Upper lobe of right lung (tissue), 1 donor: ENCODE data around the gene DOK3. TPM values are rescaled to one million over a fixed set of nuclear protein-coding genes. Genes with fewer than 3 reads are reported as not detected.

Experiments used
- ATAC-seq: fragments of 200-7000 bp; cut with Tn5 transposase; one replicate; pipeline ENCODE4 v1.9.1; 2020; ENCODE audit warnings: mild to moderate bottlenecking, moderate library complexity
- DNase-seq: peaks from one replicate; pipeline ENCODE4 v3.0.0-alpha.2; 2020
- H3K27ac ChIP-seq: fragments of 200-600 bp; one replicate; pipeline ENCODE4 v1.8.0; 2022
- H3K27me3 ChIP-seq: fragments of 200-600 bp; one replicate; pipeline ENCODE4 v1.8.0; 2022; ENCODE audit warnings: mild to moderate bottlenecking
- H3K36me3 ChIP-seq: fragments of 200-600 bp; one replicate; pipeline ENCODE4 v1.8.0; 2022
- H3K4me1 ChIP-seq: fragments of 200-600 bp; one replicate; pipeline ENCODE4 v1.8.0; 2022
- H3K4me3 ChIP-seq: fragments of 200-600 bp; one replicate; pipeline ENCODE4 v1.8.0; 2022; ENCODE audit warnings: mild to moderate bottlenecking
- H3K9me3 ChIP-seq: fragments of 200-600 bp; one replicate; pipeline ENCODE4 v1.8.0; 2022
- intact Hi-C: fragments of 100-400 bp; cut with DNase I; formaldehyde crosslinking; loops from one replicate; pipeline ENCODE4 v1.11.0; 2022
- total RNA-seq: library from RNA; stranded (reverse); fragmentation: NEBNext Ultra II Directional; extraction: Animal tissue kit (Norgen Biotek cat#: 25700); gene quantifications from one replicate; pipeline ENCODE4 v1.2.1, GENCODE V29; 2021
- TF ChIP-seq, protein P1 (sequence below): fragments of 200-600 bp; IDR thresholded peaks from one replicate; pipeline ENCODE4 v1.8.0; 2022; ENCODE audit warnings: antibody characterized with exemption
- donor health status: DM: no; HTN: yes; CAD: no; lungs with severe emphysema.

Gene DOK3
- total RNA-seq, 1 donor from 2014 or later, result 45.6 TPM

DNA sequence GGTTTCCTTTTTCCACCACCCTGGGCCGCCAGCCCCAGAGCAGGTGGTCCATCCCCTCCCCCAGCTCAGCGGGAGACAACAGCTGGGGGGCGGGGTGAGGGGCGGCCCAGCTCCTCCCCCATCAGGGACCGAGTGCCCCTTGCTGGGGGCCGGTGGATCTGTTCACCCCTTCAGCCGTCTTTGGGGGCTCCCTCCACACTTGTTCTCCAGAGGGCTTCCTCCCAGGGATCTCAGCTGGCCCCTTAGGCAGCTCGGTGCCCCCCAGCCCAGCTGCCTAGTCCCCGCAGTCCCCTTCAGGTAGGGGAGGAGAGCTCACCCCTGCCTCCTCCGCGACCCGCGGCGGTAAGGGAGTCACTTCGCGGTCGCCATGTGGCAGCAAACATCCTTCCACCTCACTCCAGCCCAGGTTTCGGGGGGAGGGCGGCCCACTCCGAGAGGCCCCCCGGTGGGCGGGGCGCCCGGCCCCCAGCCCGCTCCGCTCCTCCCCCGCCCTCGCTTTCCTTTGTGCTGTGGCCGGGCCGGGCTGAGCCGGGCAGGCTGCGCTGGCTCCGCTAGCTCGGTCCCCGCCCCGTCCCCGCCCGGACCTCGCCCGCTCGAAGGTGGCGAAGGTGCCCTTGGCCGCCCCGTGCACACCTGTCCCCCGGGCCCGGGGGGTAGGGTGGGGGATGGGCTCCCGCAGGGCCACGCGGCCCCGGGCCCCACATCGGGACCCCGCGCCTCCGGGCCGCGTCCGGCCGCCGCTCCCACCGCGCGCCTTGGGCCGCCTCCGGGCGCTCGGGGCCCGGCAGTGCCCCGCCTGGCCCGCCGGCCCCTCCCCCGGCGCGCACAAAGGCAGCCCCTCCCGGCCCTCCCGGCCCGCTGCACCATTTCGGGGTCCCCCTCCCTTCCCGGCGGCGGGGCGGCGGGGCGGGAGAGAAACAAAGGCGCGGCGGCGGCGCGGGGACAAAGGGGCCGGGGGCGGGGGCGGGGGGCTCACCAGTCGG, 36.9 kb downstream of the DOK3 start:
- DNase-seq, result peak; percentile 68
- H3K4me3 ChIP-seq, result peak overlapping the region; percentile 69
- peaks cover 14% of the 10 kb centered on the region for H3K4me1 ChIP-seq
- H3K36me3 ChIP-seq, result no peaks in the 10 kb centered on the region
- TF ChIP-seq, protein P1, sequence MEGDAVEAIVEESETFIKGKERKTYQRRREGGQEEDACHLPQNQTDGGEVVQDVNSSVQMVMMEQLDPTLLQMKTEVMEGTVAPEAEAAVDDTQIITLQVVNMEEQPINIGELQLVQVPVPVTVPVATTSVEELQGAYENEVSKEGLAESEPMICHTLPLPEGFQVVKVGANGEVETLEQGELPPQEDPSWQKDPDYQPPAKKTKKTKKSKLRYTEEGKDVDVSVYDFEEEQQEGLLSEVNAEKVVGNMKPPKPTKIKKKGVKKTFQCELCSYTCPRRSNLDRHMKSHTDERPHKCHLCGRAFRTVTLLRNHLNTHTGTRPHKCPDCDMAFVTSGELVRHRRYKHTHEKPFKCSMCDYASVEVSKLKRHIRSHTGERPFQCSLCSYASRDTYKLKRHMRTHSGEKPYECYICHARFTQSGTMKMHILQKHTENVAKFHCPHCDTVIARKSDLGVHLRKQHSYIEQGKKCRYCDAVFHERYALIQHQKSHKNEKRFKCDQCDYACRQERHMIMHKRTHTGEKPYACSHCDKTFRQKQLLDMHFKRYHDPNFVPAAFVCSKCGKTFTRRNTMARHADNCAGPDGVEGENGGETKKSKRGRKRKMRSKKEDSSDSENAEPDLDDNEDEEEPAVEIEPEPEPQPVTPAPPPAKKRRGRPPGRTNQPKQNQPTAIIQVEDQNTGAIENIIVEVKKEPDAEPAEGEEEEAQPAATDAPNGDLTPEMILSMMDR, result no peak
- H3K9me3 ChIP-seq, result no peaks in the 10 kb centered on the region
- H3K27me3 ChIP-seq, result no peaks in the 10 kb centered on the region
- H3K27ac ChIP-seq, result peak overlapping the region; percentile 68
- peak; percentile 45 for ATAC-seq
- intact Hi-C loops, result no loop called here

DNA sequence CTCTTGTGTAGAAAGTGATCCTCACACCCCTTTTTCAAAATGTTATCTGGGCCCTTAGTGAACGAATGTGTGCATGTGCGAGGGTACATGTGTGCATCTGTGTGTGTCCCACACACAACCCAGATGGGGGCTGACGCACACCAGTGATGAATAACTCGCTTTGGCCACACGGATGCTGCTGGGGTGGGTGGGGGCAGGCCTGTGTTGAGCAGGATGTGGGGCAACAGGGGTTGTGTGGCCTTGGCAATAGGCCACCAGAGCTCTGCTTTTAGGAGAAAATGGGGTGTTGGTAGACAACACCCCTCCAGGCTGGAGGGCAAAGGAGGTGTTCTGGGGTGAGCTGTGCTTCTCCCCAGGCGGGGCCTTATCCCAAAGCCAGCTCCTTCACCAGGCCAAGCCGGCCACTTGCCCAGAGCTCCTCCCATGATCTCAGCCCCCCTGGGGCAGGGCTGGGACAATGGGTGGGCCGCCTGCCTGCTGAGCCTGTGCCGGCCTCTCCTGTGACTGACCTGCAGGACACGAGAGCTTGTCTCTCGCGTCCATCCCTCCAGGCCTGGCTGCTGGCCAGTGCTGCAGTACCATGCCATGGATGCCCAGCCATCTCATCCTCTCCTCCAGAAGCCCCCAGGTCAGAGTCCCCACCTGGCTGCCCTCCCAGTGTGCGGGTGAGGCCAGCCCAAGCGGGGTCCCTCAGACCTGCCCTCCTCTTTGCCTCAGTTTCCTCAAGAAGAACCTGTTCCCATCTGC, 37.8 kb downstream of the DOK3 start:
- DNase-seq, result peak; percentile 63
- H3K4me3 ChIP-seq, result peak overlapping the region; percentile 69
- peaks cover 3% of the 10 kb centered on the region for H3K36me3 ChIP-seq
- TF ChIP-seq, protein P1, result no peak
- H3K27me3 ChIP-seq, result no peaks in the 10 kb centered on the region
- peaks cover 10% of the 10 kb centered on the region for H3K4me1 ChIP-seq
- ATAC-seq, result no peak
- H3K9me3 ChIP-seq, result no peaks in the 10 kb centered on the region
- H3K27ac ChIP-seq, result no peak overlapping the region
- intact Hi-C loops, result no loop called here

DNA sequence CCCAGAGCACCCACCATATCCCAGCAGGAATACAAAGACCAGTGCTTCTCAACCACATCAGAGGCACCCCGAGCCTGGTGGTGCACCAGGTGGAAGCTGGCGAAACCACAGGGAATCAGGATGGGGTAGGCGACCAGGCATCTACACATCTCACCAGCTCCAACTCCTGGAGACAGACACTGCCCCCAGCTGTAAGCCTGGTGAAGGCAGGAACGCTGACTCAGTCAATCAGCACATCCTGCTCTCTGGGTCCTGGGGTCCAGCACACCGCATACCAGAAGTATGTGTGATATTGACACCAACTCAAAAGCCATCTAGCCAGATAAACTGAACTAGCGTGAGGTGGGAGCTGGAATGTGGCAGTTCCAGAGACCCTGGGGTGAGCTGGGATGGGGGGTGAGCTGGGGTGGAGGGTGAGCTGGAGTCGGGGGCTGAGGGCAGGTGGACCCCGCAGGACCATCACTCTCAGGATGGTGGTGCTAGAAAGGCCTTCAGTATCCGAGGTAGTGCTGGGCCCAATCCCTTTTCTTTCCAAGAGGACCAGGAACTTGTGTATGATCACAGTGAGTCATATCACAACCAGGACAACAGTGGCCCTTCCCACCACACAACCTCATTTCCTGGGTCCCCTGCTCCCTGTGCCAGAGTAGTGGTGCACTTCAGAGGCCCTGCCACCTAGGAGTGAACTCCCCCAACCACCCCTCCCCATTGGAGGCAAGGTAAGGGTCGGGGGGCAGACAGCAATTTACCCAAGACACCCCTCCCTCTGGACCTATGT, 38.7 kb downstream of the DOK3 start:
- intact Hi-C loops, result no loop called here
- H3K27ac ChIP-seq, result no peak overlapping the region
- H3K36me3 ChIP-seq, result peaks cover 11% of the 10 kb centered on the region
- H3K4me1 ChIP-seq, result peaks cover 10% of the 10 kb centered on the region
- H3K9me3 ChIP-seq, result no peaks in the 10 kb centered on the region
- ATAC-seq, result no peak
- H3K27me3 ChIP-seq, result no peaks in the 10 kb centered on the region
- TF ChIP-seq, protein P1, result no peak
- H3K4me3 ChIP-seq, result no peak overlapping the region
- no peak for DNase-seq

DNA sequence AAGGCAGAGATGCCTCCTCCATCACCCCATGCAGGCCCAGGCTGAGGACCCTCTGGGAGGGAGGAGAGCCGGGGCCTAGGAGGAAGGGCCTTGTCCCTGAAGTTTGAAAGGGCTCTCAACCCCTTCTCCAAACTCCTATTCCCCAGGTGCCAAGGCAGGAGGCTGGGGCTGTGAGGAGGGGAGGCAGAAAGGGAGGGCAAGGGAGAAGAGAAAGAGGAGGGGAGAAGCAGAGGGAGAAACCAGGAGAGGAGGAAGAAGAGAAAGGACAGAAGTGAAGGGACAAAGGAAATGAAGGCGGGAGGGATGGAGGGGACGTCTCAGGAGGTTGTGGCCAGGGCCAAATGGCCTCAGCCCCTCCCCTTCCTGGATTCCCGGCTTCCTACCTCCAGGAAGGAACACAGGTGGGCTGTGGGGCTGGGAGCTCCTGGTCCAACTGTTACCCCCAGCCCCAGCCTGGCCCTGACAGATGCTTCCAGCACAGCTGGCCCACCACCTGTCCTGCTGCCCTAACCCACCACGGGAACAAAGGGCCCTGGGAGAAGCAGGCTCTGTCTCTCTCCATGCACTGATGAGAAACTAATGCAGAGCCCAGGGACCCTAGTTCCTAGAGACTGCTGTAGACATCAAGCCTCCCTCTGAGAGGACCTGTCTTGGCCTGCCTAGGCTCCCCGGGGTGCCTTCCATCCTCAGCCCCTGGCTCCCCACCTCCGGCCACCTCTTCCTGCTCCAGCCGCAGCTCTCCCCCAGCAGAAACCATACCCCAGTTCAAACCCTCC, 39.7 kb downstream of the DOK3 start:
- H3K4me1 ChIP-seq, result peaks cover 10% of the 10 kb centered on the region
- H3K36me3 ChIP-seq, result peaks cover 14% of the 10 kb centered on the region
- no peak overlapping the region for H3K4me3 ChIP-seq
- DNase-seq (no peak), ATAC-seq (no peak)
- intact Hi-C loops, result no loop called here
- H3K27ac ChIP-seq, result no peak overlapping the region
- TF ChIP-seq, protein P1, result no peak
- no peaks in the 10 kb centered on the region for H3K27me3 ChIP-seq
- no peaks in the 10 kb centered on the region for H3K9me3 ChIP-seq
